CD4-positive, alpha-beta T cell (primary cell): Measurements from ENCODE around the gene SLC4A5. TPM values are rescaled to one million over a fixed set of nuclear protein-coding genes. Genes with fewer than 3 reads are reported as not detected.

Source experiments
- ATAC-seq: fragments of 200-7000 bp; cut with Tn5 transposase; one replicate; pipeline ENCODE4 v1.10.0; 2022; ENCODE audit warnings: mild to moderate bottlenecking; ENCODE audit not compliant: poor library complexity
- CTCF ChIA-PET: fragments of 350-600 bp; sonication (Branson Sonifier 250); formaldehyde crosslinking; loops from one replicate; lab custom pipeline; 2021; ENCODE audit warnings: antibody characterized with exemption, inconsistent platforms; lab: Charles Lee
- POLR2A ChIA-PET: fragments of 350-600 bp; sonication (Branson Sonifier 250); formaldehyde crosslinking; loops from one replicate; lab custom pipeline; 2021; ENCODE audit warnings: antibody characterized with exemption, inconsistent platforms; lab: Charles Lee
- DNase-seq, 14 experiments: peaks; one replicate each; pipeline ENCODE4 v3.0.0-alpha.2; 2013 to 2020; ENCODE audit warnings: mixed read lengths in 2 of 14
- H3K27ac ChIP-seq, 2 donors: one replicate each; pipeline versions ENCODE4 v1.5.1 to v1.7.0; 2013; ENCODE audit warnings: low read length in 2 of 2, low read depth in 1 of 2, mild to moderate bottlenecking in 1 of 2
- H3K27me3 ChIP-seq, 2 experiments: 1 replicate in 1 of 2; 2 replicates in 1 of 2; pipeline versions ENCODE4 v1.6.1 to v1.7.0; 2013; ENCODE audit warnings: low read length in 2 of 2, control low read depth in 1 of 2, mild to moderate bottlenecking in 1 of 2, moderate library complexity in 1 of 2; ENCODE audit not compliant: insufficient read depth in 2 of 2, control insufficient read depth in 1 of 2
- H3K36me3 ChIP-seq: one replicate; pipeline ENCODE4 v1.6.1; 2013; ENCODE audit warnings: low read length, control low read depth; ENCODE audit not compliant: insufficient read depth
- H3K4me1 ChIP-seq: one replicate; pipeline ENCODE4 v1.6.1; 2013; ENCODE audit warnings: low read length, control low read depth; ENCODE audit not compliant: insufficient read depth
- H3K4me3 ChIP-seq: one replicate; pipeline ENCODE4 v1.5.1; 2013; ENCODE audit warnings: mild to moderate bottlenecking, low read length, moderate library complexity
- H3K9me3 ChIP-seq, 2 experiments: 1 replicate in 1 of 2; 2 replicates in 1 of 2; pipeline versions ENCODE4 v1.6.1 to v1.7.0; 2013; ENCODE audit warnings: low read length in 2 of 2, mild to moderate bottlenecking in 2 of 2, control low read depth in 1 of 2, moderate library complexity in 1 of 2; ENCODE audit not compliant: control insufficient read depth in 1 of 2, insufficient read depth in 1 of 2
- H3K27ac Mint-ChIP-seq: one replicate; pipeline ENCODE4 v1.8.0; 2020; ENCODE audit warnings: mixed read lengths
- H3K27me3 Mint-ChIP-seq: one replicate; pipeline ENCODE4 v1.8.0; 2021; ENCODE audit warnings: mixed read lengths
- H3K36me3 Mint-ChIP-seq: one replicate; pipeline ENCODE4 v1.8.0; 2021; ENCODE audit warnings: low read depth, mixed read lengths
- H3K4me1 Mint-ChIP-seq: one replicate; pipeline ENCODE4 v1.8.0; 2021; ENCODE audit warnings: low read depth, mixed read lengths
- H3K4me3 Mint-ChIP-seq: one replicate; pipeline ENCODE4 v1.8.0; 2020; ENCODE audit warnings: mild to moderate bottlenecking, mixed read lengths
- H3K9me3 Mint-ChIP-seq: one replicate; pipeline ENCODE4 v1.8.0; 2020; ENCODE audit warnings: mixed read lengths
- CTCF ChIP-seq: fragments of 200-600 bp; IDR thresholded peaks from one replicate; pipeline ENCODE4 v1.8.0; 2022; ENCODE audit warnings: antibody characterized with exemption, mild to moderate bottlenecking
- intact Hi-C, 2 experiments: fragments of 100-400 bp; cut with DNase I in 1 of 2; cut with micrococcal nuclease in 1 of 2; formaldehyde crosslinking; loops; one replicate each; pipeline versions ENCODE4 v1.15.1 to v1.9.0; 2023 to 2025; cut with DNase I, micrococcal nuclease
- total RNA-seq, 174 experiments: library from RNA in 2 of 174; stranded (reverse) in 2 of 174; gene quantifications; one replicate each; pipeline ENCODE4 v1.2.3 and lab custom pipeline; 2021 to 2026

Gene SLC4A5
- total RNA-seq, 2 experiments from 2014 or later = 7.8 to 10.4 TPM

- Mint-ChIP-seq H3K4me3 (no peak overlapping the region), H3K9me3 (no peaks in the 10 kb centered on the region), H3K36me3 (peaks cover 24% of the 10 kb centered on the region), H3K27ac (no peak overlapping the region), H3K4me1 (peaks cover 42% of the 10 kb centered on the region), H3K27me3 (no peaks in the 10 kb centered on the region)
- H3K9me3 ChIP-seq = no peaks in the 10 kb centered on the region
- H3K4me1 ChIP-seq = peaks cover 30% of the 10 kb centered on the region
- intact Hi-C loops = no loop called here
- DNase-seq = no peak
- POLR2A ChIA-PET = interaction anchor here (1.0 kb wide), 1 partner anchor 10 kb away, joined by 4 read pairs; no protein-coding TSS in a partner anchor
- no peaks in the 10 kb centered on the region for H3K27me3 ChIP-seq
- no peak for TF ChIP-seq CTCF
- no peak for ATAC-seq
- peaks cover 23% of the 10 kb centered on the region for H3K36me3 ChIP-seq
- no peak overlapping the region for H3K27ac ChIP-seq
- CTCF ChIA-PET = interaction anchor here (1.4 to 1.7 kb wide), 2 partner anchors 10 to 47 kb away, joined by 3 to 7 read pairs; no protein-coding TSS in a partner anchor
- no peak overlapping the region for H3K4me3 ChIP-seq
These were observed 38.5 kb upstream of the SLC4A5 start for GRCh38 chr2:74381751-74382150.

GRCh38 chr2:74379851-74380789, 36.9 kb upstream of the SLC4A5 start, which contains the start of gene DCTN1:
DCTN1 (minus strand) TSS chr2:74380311; CDS start chr2:74380037, 274 bp downstream.
- Histone ChIP-seq H3K9me3 (no peaks in the 10 kb centered on the region), H3K4me3 (peak within 1 kb of the TSS; percentile 9), H3K27ac (no peak within 1 kb of the TSS), H3K4me1 (peaks cover 27% of the 10 kb centered on the region), H3K27me3 (no peaks in the 10 kb centered on the region), H3K36me3 (peaks cover 32% of the 10 kb centered on the region)
- intact Hi-C loops = no loop called here
- Mint-ChIP-seq H3K27ac (peak within 1 kb of the TSS; percentile 1), H3K27me3 (no peaks in the 10 kb centered on the region), H3K36me3 (peaks cover 39% of the 10 kb centered on the region), H3K9me3 (no peaks in the 10 kb centered on the region), H3K4me3 (peak within 1 kb of the TSS; percentile 70), H3K4me1 (peaks cover 42% of the 10 kb centered on the region)
- TF ChIP-seq CTCF = no peak
- DNase-seq (peak in 6 of 14 experiments; percentile 5 to 46 (median 25)), ATAC-seq (peak; percentile 76)
- ChIA-PET CTCF (no interaction called here), POLR2A (interaction anchor here (1.3 kb wide), 1 partner anchor 12 kb away, joined by 3 read pairs; no protein-coding TSS in a partner anchor)

GRCh38 chr2:74378007-74378406, 34.8 kb upstream of the SLC4A5 start:
- no peak for DNase-seq
- ChIA-PET POLR2A (interaction anchor here (1.1 kb wide), 1 partner anchor 124 kb away, joined by 7 read pairs; no protein-coding TSS in a partner anchor), CTCF (no interaction called here)
- Mint-ChIP-seq H3K4me1 (peaks cover 33% of the 10 kb centered on the region), H3K9me3 (no peaks in the 10 kb centered on the region), H3K27ac (no peak overlapping the region), H3K36me3 (peaks cover 44% of the 10 kb centered on the region), H3K27me3 (no peaks in the 10 kb centered on the region), H3K4me3 (no peak overlapping the region)
- no peak overlapping the region for H3K27ac ChIP-seq
- peaks cover 31% of the 10 kb centered on the region for H3K36me3 ChIP-seq
- TF ChIP-seq CTCF = no peak
- peaks cover 32% of the 10 kb centered on the region for H3K4me1 ChIP-seq
- H3K9me3 ChIP-seq = no peaks in the 10 kb centered on the region
- ATAC-seq = no peak
- H3K27me3 ChIP-seq = no peaks in the 10 kb centered on the region
- intact Hi-C loops = no loop called here
- H3K4me3 ChIP-seq = no peak overlapping the region
